Esophagus squamous epithelium (tissue), 5 donors: Measurements from ENCODE around the gene IGFBP1. TPM values are rescaled to one million over a fixed set of nuclear protein-coding genes. Genes with fewer than 3 reads are reported as not detected.

Experiments used
- DNase-seq: peaks from one replicate; lab custom pipeline; 2025; lab: John Stamatoyannopoulos, UW
- H3K27ac ChIP-seq, 4 donors: fragments of 200-600 bp; sonication (generic); one replicate each; pipeline ENCODE4 v1.5.1; 2016 to 2019; ENCODE audit warnings: mild to moderate bottlenecking in 1 of 4
- H3K27me3 ChIP-seq, 4 donors: fragments of 200-600 bp; sonication (generic); 1 replicate in 3 of 4; 2 replicates in 1 of 4; pipeline versions ENCODE4 v1.5.1 to v1.6.0; 2017 to 2021; ENCODE audit warnings: antibody characterized with exemption in 1 of 4
- H3K36me3 ChIP-seq, 3 donors: fragments of 200-600 bp; sonication (generic); one replicate each; pipeline ENCODE4 v1.5.1; 2016 to 2019
- H3K4me1 ChIP-seq, 3 donors: fragments of 200-600 bp; sonication (generic); one replicate each; pipeline ENCODE4 v1.5.1; 2017 to 2019
- H3K4me3 ChIP-seq, 4 donors: fragments of 200-600 bp; sonication (generic); 1 replicate in 3 of 4; 2 replicates in 1 of 4; pipeline ENCODE4 v1.5.1; 2016 to 2019; ENCODE audit warnings: mild to moderate bottlenecking in 2 of 4, moderate library complexity in 1 of 4
- H3K9me3 ChIP-seq, 3 donors: fragments of 200-600 bp; sonication (generic); one replicate each; pipeline ENCODE4 v1.5.1; 2016 to 2019
- POLR2A ChIP-seq, 4 donors: fragments of 450-650 bp; IDR thresholded peaks; one replicate each; pipeline ENCODE4 v1.6.1; 2017; ENCODE audit warnings: antibody characterized with exemption in 4 of 4, mild to moderate bottlenecking in 4 of 4, moderate library complexity in 3 of 4
- WGBS, 2 donors: methylation state at CpG; one replicate each; pipeline ENCODE4 v1.1.5; 2018; 5-methylcytosine and 5-hydroxymethylcytosine counted together
- intact Hi-C: fragments of 100-400 bp; cut with DNase I; formaldehyde crosslinking; loops from one replicate; pipeline ENCODE4 v1.15.0; 2022
- total RNA-seq, 4 donors: library from RNA; depleted of rRNA; stranded (reverse); fragments of >200 nt; gene quantifications; one replicate each; pipeline ENCODE4 v1.1.0, GENCODE V29; 2016
- TF ChIP-seq, protein P1 (sequence below), 6 experiments: fragments of 450-650 bp in 4 of 6; fragments of 200-600 bp in 2 of 6; sonication (generic) in 2 of 6; IDR thresholded peaks; one replicate each; pipeline ENCODE4 v1.5.1; 2016 to 2019; ENCODE audit warnings: antibody characterized with exemption in 6 of 6, mild to moderate bottlenecking in 4 of 6, moderate library complexity in 4 of 6
- donor health status: DM: yes; HTN: yes; CAD: no.

Gene IGFBP1
- total RNA-seq, 4 donors from 2014 or later = not detected

DNA sequence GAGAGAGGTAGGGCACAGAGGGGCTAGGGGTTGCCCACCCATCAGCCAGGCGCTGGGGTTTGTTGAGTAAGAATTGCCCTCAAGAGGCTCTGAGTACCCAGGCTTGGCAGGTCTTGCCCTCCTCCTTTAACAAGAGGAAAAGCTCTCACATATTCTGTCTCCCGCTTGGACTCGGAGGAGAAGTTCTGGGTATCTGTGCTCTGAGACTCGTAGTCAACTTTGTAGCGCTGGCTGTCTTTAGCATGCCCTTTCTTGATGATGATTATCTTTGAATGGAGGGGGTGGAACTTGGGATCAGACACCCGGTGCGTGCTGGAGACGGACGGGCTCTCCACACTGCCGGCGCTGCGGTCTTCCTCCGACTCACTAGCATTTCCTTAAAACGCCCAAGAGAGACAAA lies 28.8 kb downstream of the IGFBP1 start:
- peaks cover 8 to 34% (median 20%) of the 10 kb centered on the region in 3 donors for H3K4me1 ChIP-seq
- TF ChIP-seq, protein P1, sequence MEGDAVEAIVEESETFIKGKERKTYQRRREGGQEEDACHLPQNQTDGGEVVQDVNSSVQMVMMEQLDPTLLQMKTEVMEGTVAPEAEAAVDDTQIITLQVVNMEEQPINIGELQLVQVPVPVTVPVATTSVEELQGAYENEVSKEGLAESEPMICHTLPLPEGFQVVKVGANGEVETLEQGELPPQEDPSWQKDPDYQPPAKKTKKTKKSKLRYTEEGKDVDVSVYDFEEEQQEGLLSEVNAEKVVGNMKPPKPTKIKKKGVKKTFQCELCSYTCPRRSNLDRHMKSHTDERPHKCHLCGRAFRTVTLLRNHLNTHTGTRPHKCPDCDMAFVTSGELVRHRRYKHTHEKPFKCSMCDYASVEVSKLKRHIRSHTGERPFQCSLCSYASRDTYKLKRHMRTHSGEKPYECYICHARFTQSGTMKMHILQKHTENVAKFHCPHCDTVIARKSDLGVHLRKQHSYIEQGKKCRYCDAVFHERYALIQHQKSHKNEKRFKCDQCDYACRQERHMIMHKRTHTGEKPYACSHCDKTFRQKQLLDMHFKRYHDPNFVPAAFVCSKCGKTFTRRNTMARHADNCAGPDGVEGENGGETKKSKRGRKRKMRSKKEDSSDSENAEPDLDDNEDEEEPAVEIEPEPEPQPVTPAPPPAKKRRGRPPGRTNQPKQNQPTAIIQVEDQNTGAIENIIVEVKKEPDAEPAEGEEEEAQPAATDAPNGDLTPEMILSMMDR (IDR thresholded peaks at IDR 0.05) = no peak
- TF ChIP-seq POLR2A (IDR thresholded peaks at IDR 0.05) = no peak
- WGBS, 2 donors = 76 to 80% methylated on average over 12 to 14 of the region's 14 CpGs
- H3K27ac ChIP-seq = no peak overlapping the region
- H3K27me3 ChIP-seq = peaks cover 0 to 55% (median 12%) of the 10 kb centered on the region in 4 donors
- no peak for DNase-seq
- H3K4me3 ChIP-seq = no peak overlapping the region
- no peaks in the 10 kb centered on the region for H3K9me3 ChIP-seq
- H3K36me3 ChIP-seq = peaks cover 0 to 9% (median 0%) of the 10 kb centered on the region in 3 donors
- intact Hi-C loops = loop anchor here (5.0 to 10.0 kb wide), 2 partner anchors 1260 to 1338 kb away; no protein-coding TSS in a partner anchor

DNA sequence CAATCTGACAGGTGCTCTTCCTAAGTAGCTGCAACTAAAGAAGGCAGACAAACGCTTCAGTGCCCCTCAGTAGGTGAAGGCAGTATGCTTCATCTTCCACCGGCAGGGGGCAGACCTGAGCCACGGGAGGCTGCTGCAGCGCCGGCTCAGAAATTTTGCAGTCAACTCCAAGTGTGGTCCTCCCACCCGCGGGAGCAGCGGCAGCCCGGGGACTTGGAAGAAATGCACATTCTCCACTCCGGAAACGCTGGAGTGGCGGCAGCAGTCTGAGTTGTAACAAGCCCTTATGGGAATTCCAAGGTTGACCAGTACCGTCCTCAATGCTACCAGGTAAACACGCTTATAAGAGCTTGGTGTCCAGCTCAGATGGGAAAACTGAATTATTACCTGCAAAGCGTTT lies 29.4 kb downstream of the IGFBP1 start:
- peaks cover 0 to 61% (median 12%) of the 10 kb centered on the region in 4 donors for H3K27me3 ChIP-seq
- no peak for DNase-seq
- 1 to 44% methylated on average over 3 to 14 of the region's 15 CpGs for WGBS, 2 donors
- no peaks in the 10 kb centered on the region for H3K9me3 ChIP-seq
- no peak overlapping the region for H3K27ac ChIP-seq
- H3K36me3 ChIP-seq = peaks cover 0 to 9% (median 0%) of the 10 kb centered on the region in 3 donors
- peaks cover 14 to 40% (median 25%) of the 10 kb centered on the region in 3 donors for H3K4me1 ChIP-seq
- TF ChIP-seq, protein P1 (IDR thresholded peaks at IDR 0.05) = peak; percentile 66 to 94 (median 84)
- TF ChIP-seq POLR2A (IDR thresholded peaks at IDR 0.05) = no peak
- H3K4me3 ChIP-seq = peak overlapping the region in 2 of 4 donors; percentile 11 to 45
- intact Hi-C loops = loop anchor here (5.0 to 10.0 kb wide), 2 partner anchors 1260 to 1337 kb away; no protein-coding TSS in a partner anchor

DNA sequence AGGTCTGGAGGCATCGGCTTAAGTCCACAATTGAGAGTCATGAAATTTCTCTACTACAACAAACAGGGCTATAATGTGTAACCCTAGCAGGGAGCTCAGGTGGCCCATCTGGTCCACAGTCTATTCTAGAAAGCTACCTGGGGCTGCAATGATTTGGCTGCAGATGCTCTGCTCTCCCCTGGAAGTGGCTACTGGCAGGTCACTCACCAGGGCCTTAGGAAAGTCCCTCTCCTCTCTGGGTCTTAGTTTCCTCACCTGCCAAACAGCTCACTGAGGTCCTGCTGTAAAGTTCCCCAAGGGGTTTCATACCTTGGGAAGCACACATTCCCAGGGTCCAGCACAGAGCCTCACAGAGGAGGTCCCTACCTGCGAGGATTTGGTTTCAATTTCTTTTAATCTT lies 30.3 kb downstream of the IGFBP1 start:
- TF ChIP-seq, protein P1 (IDR thresholded peaks at IDR 0.05) = no peak
- DNase-seq = no peak
- no peak overlapping the region for H3K27ac ChIP-seq
- peaks cover 0 to 4% (median 0%) of the 10 kb centered on the region in 3 donors for H3K36me3 ChIP-seq
- peaks cover 0 to 70% (median 12%) of the 10 kb centered on the region in 4 donors for H3K27me3 ChIP-seq
- H3K4me3 ChIP-seq = peak overlapping the region in 2 of 4 donors; percentile 11 to 45
- no peaks in the 10 kb centered on the region for H3K9me3 ChIP-seq
- WGBS, 2 donors = 58 to 94% methylated on average over 2 of the region's 2 CpGs
- peaks cover 18 to 49% (median 27%) of the 10 kb centered on the region in 3 donors for H3K4me1 ChIP-seq
- intact Hi-C loops = loop anchor here (5.0 to 10.0 kb wide), 2 partner anchors 1259 to 1336 kb away; no protein-coding TSS in a partner anchor

DNA sequence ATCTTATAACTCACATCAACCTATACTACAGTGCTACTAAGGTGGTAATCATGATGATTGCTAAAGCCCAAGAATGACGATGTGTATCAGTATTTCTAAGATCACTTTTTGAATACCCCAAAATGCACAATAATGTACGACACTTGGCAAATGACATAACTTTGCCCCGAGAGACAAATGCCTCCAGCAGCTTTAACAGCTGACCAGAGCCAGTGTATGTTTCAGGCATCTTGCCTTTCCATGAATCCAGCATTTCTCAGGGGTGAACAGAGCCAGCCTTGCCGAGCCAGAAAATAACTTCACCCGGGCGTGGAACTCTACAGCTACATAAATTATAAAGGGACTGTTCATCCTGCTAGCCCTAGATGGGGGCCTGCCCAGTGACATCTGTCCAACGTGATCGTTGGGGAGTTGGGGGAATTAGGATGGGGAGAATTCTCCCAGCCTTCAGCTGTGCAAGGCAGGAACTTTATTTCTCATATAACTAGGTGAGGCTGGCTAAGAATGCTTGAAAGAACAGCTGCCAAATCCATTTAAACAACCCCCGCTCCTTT lies 31.0 kb downstream of the IGFBP1 start:
- no peak for DNase-seq
- intact Hi-C loops = loop anchor here (5.0 to 10.0 kb wide), 2 partner anchors 1258 to 1335 kb away; no protein-coding TSS in a partner anchor
- 26 to 32% methylated on average over 8 to 9 of the region's 9 CpGs for WGBS, 2 donors

More for the DNA sequence above, 31.0 kb downstream of the IGFBP1 start:
- TF ChIP-seq, protein P1 (IDR thresholded peaks at IDR 0.05) = no peak
- TF ChIP-seq POLR2A (IDR thresholded peaks at IDR 0.05) = no peak
- H3K9me3 ChIP-seq = no peaks in the 10 kb centered on the region
- H3K4me3 ChIP-seq = peak overlapping the region in 3 of 4 donors; percentile 38 to 71 (median 55)
- H3K27ac ChIP-seq = no peak overlapping the region
- peaks cover 0 to 77% (median 12%) of the 10 kb centered on the region in 4 donors for H3K27me3 ChIP-seq
- H3K36me3 ChIP-seq = peaks cover 0 to 4% (median 0%) of the 10 kb centered on the region in 3 donors
- peaks cover 22 to 57% (median 27%) of the 10 kb centered on the region in 3 donors for H3K4me1 ChIP-seq
